ENCODE data around the gene CYP11A1.

CYP11A1 gene

GRCh38 chr15:74301583-74302361 is 65.7 kb downstream of the CYP11A1 start:
- no peak for DNase-seq (ENCODE audit: low read depth in 2 of 2)

GRCh38 chr15:74300057-74300795 is 67.2 kb downstream of the CYP11A1 start:
- no peak for DNase-seq (ENCODE audit: low read depth in 2 of 2)

GRCh38 chr15:74297887-74298286 is 69.6 kb downstream of the CYP11A1 start:
- no peak for DNase-seq (ENCODE audit: low read depth in 2 of 2)

- DNase-seq (ENCODE audit: low read depth in 2 of 2): no peak
These were observed 71.6 kb downstream of the CYP11A1 start for GRCh38 chr15:74295800-74296199.

GRCh38 chr15:74294010-74294409 is 73.4 kb downstream of the CYP11A1 start:
- DNase-seq (ENCODE audit: low read depth in 2 of 2): no peak

DNA sequence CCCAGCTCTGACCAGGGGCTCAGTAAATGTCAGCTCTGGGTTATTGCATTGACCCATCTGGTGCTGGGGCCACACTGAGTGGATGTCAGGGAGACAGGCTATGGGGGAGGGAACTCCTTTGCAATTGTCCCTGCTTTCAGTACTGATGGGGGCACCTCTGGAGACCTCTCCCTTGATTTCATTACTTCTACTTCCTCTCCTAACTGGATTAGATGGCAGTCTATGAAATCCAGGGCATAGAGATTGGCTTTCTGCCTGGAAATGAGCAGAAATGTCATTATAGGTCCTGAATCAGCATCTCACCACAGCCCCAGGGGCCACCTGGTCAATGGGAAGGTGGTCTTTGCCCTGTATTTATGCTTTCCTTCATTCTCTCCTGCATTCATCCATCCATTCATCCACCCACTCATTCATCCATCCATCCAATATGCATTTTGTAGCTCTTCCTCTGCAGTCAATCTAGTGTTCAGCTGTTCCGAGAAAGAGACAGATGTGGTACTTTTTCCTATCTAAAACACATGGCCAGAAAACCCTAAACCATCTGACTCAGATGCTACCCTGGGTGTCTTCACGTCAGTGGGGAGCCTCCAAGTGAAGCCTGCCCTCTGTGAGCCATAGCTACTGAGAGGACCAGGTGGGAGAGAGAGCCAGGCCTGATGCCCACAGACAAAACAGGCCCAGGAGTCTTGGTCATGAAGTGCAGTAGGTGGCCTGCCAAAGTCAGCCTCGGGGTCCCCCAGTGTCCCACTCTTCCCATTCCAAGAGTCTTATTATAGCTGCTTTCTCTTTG is 74.2 kb downstream of the CYP11A1 start:
- no peak for DNase-seq (ENCODE audit: low read depth in 2 of 2)

DNA sequence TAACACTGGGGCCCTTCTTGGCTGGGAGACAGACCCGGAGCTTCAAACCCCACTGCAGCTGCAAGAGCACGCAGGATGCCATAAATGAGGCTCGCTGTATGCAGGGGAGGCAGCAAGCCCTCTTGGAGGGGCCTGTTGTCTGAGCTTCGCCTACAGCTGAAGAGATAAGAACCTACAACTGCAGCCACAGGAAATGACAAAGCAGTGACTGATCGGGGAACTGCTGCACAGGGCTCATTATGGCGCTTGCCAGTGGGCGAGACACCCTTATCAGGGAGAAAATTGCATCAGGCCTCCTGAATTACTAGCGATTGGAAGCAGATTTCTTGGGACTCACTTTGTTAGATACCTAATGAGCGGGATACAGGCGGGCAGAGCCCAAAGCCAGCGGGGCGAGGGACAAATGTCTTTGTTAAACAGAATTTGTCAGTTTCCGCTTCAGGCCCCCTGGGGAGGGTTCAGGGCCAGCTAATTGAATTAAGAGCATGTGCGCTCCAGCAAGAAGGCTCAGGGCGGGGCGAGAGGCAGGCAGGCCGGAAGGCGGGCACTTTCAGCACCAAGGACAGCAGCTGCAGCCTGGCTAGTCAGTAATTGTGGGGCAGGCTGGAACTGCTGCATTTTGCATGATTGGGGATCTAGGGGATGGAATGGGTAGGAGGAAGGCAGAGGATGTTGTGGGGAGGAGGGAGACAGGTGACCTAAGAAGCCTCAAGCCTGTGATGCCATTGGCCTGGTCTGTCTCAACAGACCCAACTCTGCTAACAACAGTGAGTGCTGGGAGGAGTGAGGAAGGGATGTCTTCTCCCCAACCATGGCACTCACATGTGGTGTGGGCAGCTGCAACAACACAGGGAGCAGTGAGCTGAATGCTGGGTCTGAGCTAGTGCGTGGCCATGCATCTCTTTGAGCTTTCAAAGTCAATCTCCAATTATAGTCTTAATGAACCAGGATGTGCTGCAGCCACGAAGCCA is 76.1 kb downstream of the CYP11A1 start:
- DNase-seq (ENCODE audit: low read depth in 2 of 2): peak; percentile 6 to 12

- no peak for DNase-seq (ENCODE audit: low read depth in 2 of 2)
These were observed 76.8 kb downstream of the CYP11A1 start for GRCh38 chr15:74290645-74291044.

DNA sequence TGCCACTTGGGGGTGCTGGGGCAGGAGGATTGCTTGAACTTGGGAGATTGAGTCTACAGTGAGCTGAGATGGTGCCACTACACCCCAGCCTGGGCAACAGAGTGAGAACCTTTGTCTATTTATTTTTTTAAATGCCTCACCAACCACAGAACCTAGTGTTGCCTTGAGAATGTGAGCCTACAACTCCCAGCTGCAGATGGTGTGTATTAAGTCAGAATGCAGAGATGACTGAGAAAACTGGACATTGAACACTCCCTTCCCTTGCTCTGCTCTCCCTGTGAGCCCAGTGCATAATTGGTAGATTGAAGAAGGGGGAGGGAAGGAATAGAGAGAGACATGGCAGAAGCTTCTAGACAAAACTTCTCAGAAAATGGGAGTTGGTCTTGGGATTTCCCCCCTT is 77.8 kb downstream of the CYP11A1 start:
- no peak for DNase-seq (ENCODE audit: low read depth in 2 of 2)

Data from activated CD8-positive, alpha-beta memory T cell treated with anti-CD3 and anti-CD28 coated beads for 4 hours (primary cell).